Esophagus squamous epithelium (tissue), 5 donors: Measurements from ENCODE around the gene CCT6A. TPM values are rescaled to one million over a fixed set of nuclear protein-coding genes. Genes with fewer than 3 reads are reported as not detected.
"Not testable (repeated sequence)": the region's sequence is repeated elsewhere in the genome, so short reads cannot be mapped to it uniquely, and the experiment has no call there.

Experiments
- DNase-seq: peaks from one replicate; lab custom pipeline; 2025; lab: John Stamatoyannopoulos, UW
- H3K27ac ChIP-seq, 4 donors: fragments of 200-600 bp; sonication (generic); one replicate each; pipeline ENCODE4 v1.5.1; 2016 to 2019; ENCODE audit warnings: mild to moderate bottlenecking in 1 of 4
- H3K27me3 ChIP-seq, 4 donors: fragments of 200-600 bp; sonication (generic); 1 replicate in 3 of 4; 2 replicates in 1 of 4; pipeline versions ENCODE4 v1.5.1 to v1.6.0; 2017 to 2021; ENCODE audit warnings: antibody characterized with exemption in 1 of 4
- H3K36me3 ChIP-seq, 3 donors: fragments of 200-600 bp; sonication (generic); one replicate each; pipeline ENCODE4 v1.5.1; 2016 to 2019
- H3K4me1 ChIP-seq, 3 donors: fragments of 200-600 bp; sonication (generic); one replicate each; pipeline ENCODE4 v1.5.1; 2017 to 2019
- H3K4me3 ChIP-seq, 4 donors: fragments of 200-600 bp; sonication (generic); 1 replicate in 3 of 4; 2 replicates in 1 of 4; pipeline ENCODE4 v1.5.1; 2016 to 2019; ENCODE audit warnings: mild to moderate bottlenecking in 2 of 4, moderate library complexity in 1 of 4
- H3K9me3 ChIP-seq, 3 donors: fragments of 200-600 bp; sonication (generic); one replicate each; pipeline ENCODE4 v1.5.1; 2016 to 2019
- CTCF ChIP-seq, 6 experiments: fragments of 450-650 bp in 4 of 6; fragments of 200-600 bp in 2 of 6; sonication (generic) in 2 of 6; IDR thresholded peaks; one replicate each; pipeline ENCODE4 v1.5.1; 2016 to 2019; ENCODE audit warnings: antibody characterized with exemption in 6 of 6, mild to moderate bottlenecking in 4 of 6, moderate library complexity in 4 of 6
- POLR2A ChIP-seq, 4 donors: fragments of 450-650 bp; IDR thresholded peaks; one replicate each; pipeline ENCODE4 v1.6.1; 2017; ENCODE audit warnings: antibody characterized with exemption in 4 of 4, mild to moderate bottlenecking in 4 of 4, moderate library complexity in 3 of 4
- WGBS, 2 donors: methylation state at CpG; one replicate each; pipeline ENCODE4 v1.1.5; 2018; 5-methylcytosine and 5-hydroxymethylcytosine counted together
- intact Hi-C: fragments of 100-400 bp; cut with DNase I; formaldehyde crosslinking; loops from one replicate; pipeline ENCODE4 v1.15.0; 2022
- small RNA-seq, 4 donors: library from RNA; depleted of rRNA; stranded (forward); fragments of <200 nt; gene quantifications; one replicate each; pipeline ENCODE3, GENCODE V24; 2016
- total RNA-seq, 4 donors: library from RNA; depleted of rRNA; stranded (reverse); fragments of >200 nt; gene quantifications; one replicate each; pipeline ENCODE4 v1.1.0, GENCODE V29; 2016
- donor health status: DM: yes; HTN: yes; CAD: no.

CCT6A gene
- total RNA-seq, 4 donors from 2014 or later: 60.6 to 163 (median 133) TPM

- 8 to 10% methylated on average over 6 of the region's 6 CpGs for WGBS, 2 donors
- intact Hi-C loops: no loop called here
- no peak for DNase-seq
Observed at GRCh38 chr7:56105508-56105907, 53.9 kb downstream of the CCT6A start.

GRCh38 chr7:56106108-56107073, 54.8 kb downstream of the CCT6A start, which contains the start of gene CHCHD2:
Gene CHCHD2 (minus strand): TSS chr7:56106476. CDS start chr7:56106413, 63 bp downstream.
- Histone ChIP-seq H3K4me3 (peak within 1 kb of the TSS; percentile 64 to 94 (median 84)), H3K27me3 (no peaks in the 10 kb centered on the region), H3K4me1 (peaks cover 11 to 30% (median 11%) of the 10 kb centered on the region in 3 donors), H3K27ac (peak within 1 kb of the TSS; percentile 91 to 97 (median 95)), H3K36me3 (peaks cover 20 to 31% (median 30%) of the 10 kb centered on the region in 3 donors), H3K9me3 (no peaks in the 10 kb centered on the region)
- intact Hi-C loops: no loop called here
- DNase-seq: peak; percentile 78
- 4 to 6% methylated on average over 14 to 15 of the region's 57 CpGs for WGBS, 2 donors
- TF ChIP-seq CTCF (IDR thresholded peaks at IDR 0.05): no peak
- peak in 3 of 4 donors; percentile 88 to 92 (median 92) for TF ChIP-seq POLR2A (IDR thresholded peaks at IDR 0.05)

More at GRCh38 chr7:56105508-56105907, 53.9 kb downstream of the CCT6A start:
- H3K27me3 ChIP-seq: no peaks in the 10 kb centered on the region
- H3K27ac ChIP-seq: peak overlapping the region; percentile 91 to 97 (median 95)
- peaks cover 25 to 40% (median 37%) of the 10 kb centered on the region in 3 donors for H3K36me3 ChIP-seq
- H3K9me3 ChIP-seq: no peaks in the 10 kb centered on the region
- H3K4me1 ChIP-seq: peaks cover 11 to 30% (median 11%) of the 10 kb centered on the region in 3 donors
- H3K4me3 ChIP-seq: peak overlapping the region; percentile 64 to 94 (median 84)
- TF ChIP-seq CTCF (IDR thresholded peaks at IDR 0.05) (no peak), POLR2A (IDR thresholded peaks at IDR 0.05) (no peak)

- 83 to 100% methylated on average over 1 of the region's 1 CpG for WGBS, 2 donors
- intact Hi-C loops: no loop called here
Observed at GRCh38 chr7:56107954-56108258, 56.3 kb downstream of the CCT6A start.

GRCh38 chr7:56110611-56111010, 59.0 kb downstream of the CCT6A start:
- intact Hi-C loops: no loop called here
- DNase-seq: no peak
- no peak for TF ChIP-seq POLR2A (IDR thresholded peaks at IDR 0.05)
- TF ChIP-seq CTCF (IDR thresholded peaks at IDR 0.05): no peak
- H3K27ac ChIP-seq: no peak overlapping the region
- H3K27me3 ChIP-seq: peaks cover 0 to 7% (median 0%) of the 10 kb centered on the region in 4 donors
- peaks cover 0 to 9% (median under 1%) of the 10 kb centered on the region in 3 donors for H3K4me1 ChIP-seq
- WGBS, 2 donors: 40 to 71% methylated on average over 1 of the region's 1 CpG
- H3K9me3 ChIP-seq: no peaks in the 10 kb centered on the region
- H3K36me3 ChIP-seq: no peaks in the 10 kb centered on the region
- H3K4me3 ChIP-seq: no peak overlapping the region

More at GRCh38 chr7:56107954-56108258, 56.3 kb downstream of the CCT6A start:
- Histone ChIP-seq H3K4me3 (no peak overlapping the region), H3K27ac (no peak overlapping the region), H3K4me1 (peaks cover 11 to 30% (median 11%) of the 10 kb centered on the region in 3 donors), H3K27me3 (no peaks in the 10 kb centered on the region), H3K9me3 (no peaks in the 10 kb centered on the region), H3K36me3 (peaks cover 10 to 16% (median 14%) of the 10 kb centered on the region in 3 donors)
- no peak for DNase-seq
- TF ChIP-seq CTCF (IDR thresholded peaks at IDR 0.05): no peak

GRCh38 chr7:56112244-56112643, 60.7 kb downstream of the CCT6A start:
- intact Hi-C loops: not testable (repeated sequence)
- H3K4me1 ChIP-seq: peaks cover 0 to 11% (median 3%) of the 10 kb centered on the region in 3 donors
- 87 to 91% methylated on average over 3 of the region's 3 CpGs for WGBS, 2 donors

More at GRCh38 chr7:56112244-56112643, 60.7 kb downstream of the CCT6A start:
- H3K9me3 ChIP-seq, DNase-seq, H3K27ac ChIP-seq, H3K4me3 ChIP-seq, H3K36me3 ChIP-seq: not testable (repeated sequence)
- peaks cover 0 to 23% (median 3%) of the 10 kb centered on the region in 4 donors for H3K27me3 ChIP-seq

Small RNA genes lying within 50 kb of the gene (small RNA-seq; reads per million reads assigned to genes)
- gene SNORA15 (0 to 0.14 (median 0) reads per million in 4 donors), gene SNORA22B (0 to 0.82 (median 0.11) reads per million in 4 donors)

Other genes with a start within 250 kb of the CCT6A start
- not detected for gene SEPTIN14, start 189.0 kb upstream of the CCT6A start, total RNA-seq
- gene ZNF713, start 164.3 kb upstream of the CCT6A start, total RNA-seq: 1 to 10 TPM in 3 of 4 donors, under 1 TPM in 1; 0.38 to 2.3 (median 1.8) TPM
- gene MRPS17, start 99.9 kb upstream of the CCT6A start, total RNA-seq: 10 to 100 TPM in 2 of 4 donors, 1 to 10 TPM in 2; 4.3 to 11.8 (median 10.2) TPM
- gene NIPSNAP2, start 87.2 kb upstream of the CCT6A start, total RNA-seq: 10 to 100 TPM; 11.0 to 55.5 (median 34.6) TPM
- gene PSPH, start 321 bp upstream of the CCT6A start, total RNA-seq: 10 to 100 TPM; 13.9 to 46.7 (median 27.9) TPM
- 10 to 100 TPM; 50.3 to 88.1 (median 69.9) TPM for gene SUMF2, start 12.5 kb downstream of the CCT6A start, total RNA-seq
- gene PHKG1, start 41.2 kb downstream of the CCT6A start, total RNA-seq: 1 to 10 TPM in 1 of 4 donors, under 1 TPM in 2, not detected in 1; 0.31 to 2.7 (median 0.57) TPM
- 100 to 1,000 TPM; 296 to 475 (median 347) TPM for gene CHCHD2, start 54.7 kb downstream of the CCT6A start, total RNA-seq
- gene NUPR2, start 64.7 kb downstream of the CCT6A start, total RNA-seq: not detected